Fibroblast of gingiva (primary cell): ENCODE data around the gene CNTROB.

Source experiments
- DNase-seq: peaks from one replicate; pipeline ENCODE4 v3.0.0-alpha.2; 2011; ENCODE audit warnings: low read depth

CNTROB gene

DNA sequence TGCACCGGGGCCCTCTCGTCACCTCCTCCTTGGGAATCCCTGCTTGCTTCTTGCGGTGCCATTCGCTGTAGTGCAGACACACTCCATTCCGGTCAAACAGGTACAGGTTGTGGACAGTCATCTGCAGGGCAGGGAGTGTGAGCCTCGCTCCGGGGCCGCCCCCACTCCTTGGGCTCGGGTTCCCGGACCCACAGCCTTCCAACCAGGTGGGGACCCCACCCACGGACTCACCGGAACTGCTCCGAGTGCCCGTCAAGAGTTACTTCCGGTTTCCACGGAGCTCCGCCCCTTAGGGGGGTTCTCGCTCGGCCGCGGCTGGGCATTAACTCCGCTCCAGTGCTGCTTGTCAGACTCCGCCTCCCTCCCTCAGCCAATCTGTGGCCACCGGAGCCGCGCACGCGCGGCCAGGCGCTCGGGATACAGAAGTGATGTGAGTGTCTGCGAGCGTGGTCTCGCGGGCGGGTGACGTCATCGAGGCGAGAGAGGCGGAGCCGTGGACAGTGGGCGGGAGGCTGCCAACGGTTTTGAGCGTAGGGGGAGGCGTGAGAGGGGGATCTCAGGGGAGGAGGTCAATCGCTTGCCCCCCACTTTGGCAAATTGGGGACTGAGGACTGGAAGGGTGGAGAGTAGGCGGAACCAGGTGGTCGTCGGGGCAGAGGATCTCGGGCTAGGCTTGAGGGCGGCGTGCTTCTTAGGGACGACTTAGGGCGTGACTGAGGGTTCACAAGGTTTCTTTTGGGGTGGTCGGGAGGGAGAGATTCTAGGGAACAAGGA lies at the start of gene CNTROB, which contains the start of gene TRAPPC1:
Gene CNTROB, plus strand, starts transcription at position 498 of the 774 bp plus-strand sequence. CDS start 874 bp downstream, outside the sequence.
Gene TRAPPC1, minus strand, starts transcription at position 238 of the 774 bp plus-strand sequence. Its CDS starts 117 bp downstream, at position 121.
- DNase-seq, result peak; percentile 99

DNA sequence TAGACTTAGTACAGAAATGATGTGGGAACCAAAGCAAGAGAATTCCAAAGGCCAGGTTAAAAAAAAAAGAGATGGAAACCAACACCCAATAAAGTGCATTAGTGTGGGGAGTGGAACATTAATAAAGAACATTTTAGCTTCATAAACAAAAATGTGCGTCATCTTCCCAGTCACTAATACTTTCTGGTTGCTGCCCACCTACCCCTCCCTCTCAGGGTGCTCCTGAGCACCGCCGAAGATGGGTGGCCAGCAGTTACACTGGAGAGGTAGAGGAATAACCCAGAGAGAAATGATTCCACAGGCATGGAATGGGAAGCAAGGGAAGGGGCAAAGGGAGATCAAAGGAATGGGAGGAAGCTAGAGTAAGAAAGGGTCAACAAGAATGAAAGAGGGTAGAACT lies 49.4 kb upstream of the CNTROB start:
- DNase-seq, result no peak

DNA sequence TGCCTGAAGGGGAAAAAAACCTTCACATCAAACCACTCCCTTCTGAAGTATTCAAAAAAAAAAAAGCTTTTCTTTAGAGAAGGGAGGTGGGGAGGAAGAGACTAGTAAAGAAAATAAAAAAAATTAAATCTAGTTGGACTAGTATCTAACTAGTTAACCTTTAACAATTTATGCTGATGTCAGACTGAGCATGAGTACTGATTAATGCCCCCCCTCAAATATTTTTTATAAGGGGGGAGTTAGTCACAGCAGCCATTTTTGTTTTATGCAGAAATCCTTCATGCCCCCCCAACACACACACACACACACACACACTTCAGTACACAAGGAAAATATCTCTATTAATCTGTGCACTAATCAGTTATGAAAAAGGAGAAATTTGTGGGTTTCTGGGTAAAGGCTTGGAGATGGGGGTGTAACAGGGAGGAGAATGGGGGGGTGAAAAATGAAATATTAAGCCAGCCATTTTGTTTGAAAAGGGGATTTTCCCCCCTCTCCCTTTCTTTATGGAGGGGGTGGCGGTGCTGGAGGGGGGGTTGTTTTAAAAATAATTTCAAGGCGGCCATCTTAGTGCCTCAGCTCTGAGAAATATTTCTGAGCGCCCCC lies 48.1 kb upstream of the CNTROB start:
- peak; percentile 48 for DNase-seq

DNA sequence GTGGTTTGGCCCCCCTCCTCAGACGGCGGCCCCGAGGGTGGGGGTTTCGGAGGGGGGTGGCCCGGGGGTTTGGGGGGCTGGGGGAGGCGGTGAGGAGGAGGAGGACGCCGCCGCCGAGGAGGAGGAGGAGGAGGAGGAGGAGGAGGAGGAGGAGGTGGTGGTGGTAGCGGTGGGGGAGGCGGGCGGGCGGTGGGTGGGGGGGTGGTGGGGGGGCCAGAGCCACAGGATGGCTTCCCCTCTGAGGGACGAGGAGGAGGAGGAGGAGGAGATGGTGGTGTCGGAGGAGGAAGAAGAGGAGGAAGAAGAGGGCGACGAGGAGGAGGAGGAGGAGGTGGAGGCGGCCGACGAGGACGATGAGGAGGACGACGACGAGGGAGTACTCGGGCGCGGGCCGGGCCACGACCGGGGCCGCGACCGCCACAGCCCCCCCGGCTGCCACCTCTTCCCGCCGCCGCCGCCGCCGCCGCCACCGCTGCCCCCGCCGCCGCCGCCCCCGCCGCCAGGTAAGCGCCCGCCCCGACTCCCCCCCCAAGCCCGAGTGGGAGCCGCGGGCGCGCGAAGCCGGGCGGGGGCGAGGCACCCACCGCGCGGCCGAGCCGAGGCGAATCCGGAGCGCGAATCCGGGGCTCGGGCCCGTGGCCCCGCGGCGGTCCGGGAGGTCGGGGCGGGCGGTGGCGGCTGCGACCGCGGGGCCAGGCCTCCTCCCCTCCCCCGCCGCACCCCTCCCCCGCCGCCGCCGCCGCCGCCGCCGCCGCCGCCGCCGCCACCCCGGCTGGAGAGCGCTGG lies 47.2 kb upstream of the CNTROB start:
- DNase-seq, result no peak

DNA sequence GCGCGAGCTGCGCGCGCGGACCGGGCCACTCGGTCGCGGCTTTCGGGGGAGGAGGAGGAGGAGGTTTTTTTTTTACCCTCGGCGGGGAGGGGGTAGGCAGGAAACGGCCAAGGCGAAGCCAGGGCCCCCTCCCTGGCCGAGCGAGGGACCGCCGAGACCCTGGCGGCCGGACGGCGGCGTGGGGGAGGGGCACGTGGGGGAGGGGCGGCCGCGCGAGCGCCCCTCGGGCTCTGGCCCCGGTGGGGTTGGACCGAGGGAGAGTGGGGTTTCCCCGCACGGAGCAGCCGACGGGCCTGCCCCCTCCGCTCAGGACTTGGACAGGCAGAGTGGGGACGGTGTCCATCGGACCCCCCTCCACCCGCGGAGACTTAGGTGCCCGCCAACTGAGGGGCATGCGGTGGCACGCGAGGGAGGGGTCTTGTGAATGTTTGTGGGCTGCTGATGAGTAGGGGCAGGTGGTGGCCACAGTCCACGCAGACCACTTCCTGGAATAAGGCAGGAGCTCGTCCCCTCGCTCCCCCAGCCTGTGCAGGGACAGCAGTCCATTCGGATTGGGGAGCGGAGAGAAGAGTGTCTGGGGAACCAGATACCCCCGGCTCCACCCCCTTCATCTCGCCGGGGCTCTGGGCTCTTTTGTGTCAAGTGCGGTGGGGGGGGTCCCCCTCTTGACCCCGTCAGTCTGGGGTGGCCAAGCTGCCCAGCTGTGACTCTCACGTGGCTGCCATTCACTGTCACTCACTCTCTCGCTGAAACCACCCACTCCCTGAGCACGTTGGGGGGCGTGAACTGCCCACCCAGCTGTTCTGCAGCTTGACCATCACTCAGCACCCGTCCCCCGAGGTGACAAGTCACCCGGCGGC lies 46.4 kb upstream of the CNTROB start:
- peak; percentile 10 for DNase-seq

- no peak for DNase-seq
Measured at GRCh38 chr17:7886227-7887037, 45.6 kb upstream of the CNTROB start.

- no peak for DNase-seq
Measured at GRCh38 chr17:7887038-7887481, 44.9 kb upstream of the CNTROB start.

GRCh38 chr17:7887482-7888183 lies 44.4 kb upstream of the CNTROB start:
- peak; percentile 96 for DNase-seq

DNA sequence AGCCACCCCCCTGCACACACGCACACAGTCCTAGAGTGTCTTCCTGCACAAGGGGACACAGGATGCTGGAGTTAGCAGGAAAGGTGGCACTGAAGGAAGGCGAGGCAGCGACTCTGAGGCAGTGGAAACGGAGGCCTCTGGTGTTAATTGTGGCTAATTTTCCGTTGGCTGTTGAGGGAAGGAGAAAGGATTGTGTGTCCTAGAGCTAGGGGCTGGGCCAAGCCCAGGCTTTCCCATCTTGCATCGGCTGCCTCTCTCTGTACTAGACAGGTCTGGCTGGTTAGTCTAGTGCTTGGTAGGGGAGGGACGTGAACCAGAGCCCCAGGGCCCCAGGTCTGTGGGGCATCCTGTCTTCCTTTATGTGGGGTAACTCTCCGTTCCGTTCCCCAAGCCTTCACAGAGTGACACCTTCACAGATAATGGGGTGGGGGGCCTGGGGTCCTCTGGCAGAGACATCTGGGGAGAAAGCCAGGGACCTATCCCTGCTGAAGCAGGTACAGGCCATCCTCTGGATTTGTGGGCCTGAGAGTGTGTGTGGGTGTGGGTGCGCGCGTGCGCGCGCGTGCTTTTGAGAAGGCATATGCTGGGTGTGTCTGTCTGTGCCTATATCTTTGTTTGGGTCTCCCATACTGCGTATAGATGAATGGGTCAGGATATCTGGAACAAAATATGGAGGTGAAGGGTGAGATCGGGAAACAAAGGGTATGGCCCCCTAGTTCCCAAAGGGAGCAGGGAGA lies 43.7 kb upstream of the CNTROB start, which contains the start of gene CHD3:
Gene CHD3, plus strand, starts transcription at position 606 of the 737 bp plus-strand sequence. CDS start 212 bp downstream, outside the sequence.
- DNase-seq, result no peak

DNA sequence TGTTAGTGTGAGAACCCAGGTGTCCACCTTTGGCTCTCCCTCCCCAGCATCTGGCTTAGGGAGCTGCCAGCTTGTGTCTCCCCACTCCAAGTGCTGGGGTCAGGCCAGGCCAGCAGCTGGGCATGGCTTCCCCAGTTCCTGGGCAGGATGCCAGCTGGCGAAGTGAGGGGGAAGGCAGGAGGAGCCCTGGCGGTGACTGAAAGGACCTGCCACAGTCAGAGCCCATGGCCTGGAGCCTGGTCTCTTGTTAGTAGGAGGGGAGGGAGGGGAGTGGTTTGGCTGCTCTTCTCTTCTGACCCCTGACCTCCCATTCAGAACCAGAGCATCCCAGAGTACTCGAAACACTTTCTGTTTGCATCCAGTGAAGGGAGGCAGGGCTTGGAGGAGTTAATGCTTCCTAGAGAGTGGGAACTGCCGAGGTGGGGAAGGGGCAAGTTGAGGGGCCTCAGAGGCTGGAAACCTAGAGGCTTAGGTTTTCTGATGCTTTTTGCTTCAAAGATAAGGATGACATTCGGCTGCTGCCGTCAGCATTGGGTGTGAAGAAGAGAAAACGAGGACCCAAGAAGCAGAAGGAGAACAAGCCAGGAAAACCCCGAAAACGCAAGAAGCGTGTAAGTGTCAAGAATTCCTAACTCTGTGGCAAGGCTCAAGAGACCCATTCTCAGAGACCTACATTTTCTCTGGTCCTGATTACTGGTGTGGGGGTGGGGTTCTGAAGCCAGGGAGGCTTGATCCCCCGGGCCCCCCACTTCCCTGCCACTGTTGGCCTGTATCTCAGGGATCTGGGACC lies 42.6 kb upstream of the CNTROB start:
- peak; percentile 98 for DNase-seq

- DNase-seq, result no peak
Measured at GRCh38 chr17:7893187-7893880, 38.7 kb upstream of the CNTROB start.

DNA sequence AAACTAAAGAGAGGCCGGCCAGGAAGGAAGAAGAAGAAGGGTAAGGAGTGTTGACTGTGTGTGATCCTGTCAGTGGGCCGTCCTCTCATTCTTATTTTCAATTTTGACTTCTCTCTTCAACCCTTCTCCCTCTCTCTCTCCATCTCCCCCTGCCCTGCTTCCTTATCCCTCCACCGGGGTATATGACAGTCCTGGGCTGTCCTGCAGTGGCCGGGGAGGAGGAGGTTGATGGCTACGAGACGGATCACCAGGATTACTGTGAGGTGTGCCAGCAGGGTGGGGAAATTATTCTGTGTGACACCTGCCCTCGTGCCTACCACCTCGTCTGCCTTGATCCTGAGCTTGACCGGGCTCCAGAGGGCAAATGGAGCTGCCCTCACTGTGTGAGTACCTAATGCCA lies 37.8 kb upstream of the CNTROB start:
- no peak for DNase-seq

- no peak for DNase-seq
Measured at GRCh38 chr17:7894866-7895265, 37.1 kb upstream of the CNTROB start.

- DNase-seq, result no peak
Measured at GRCh38 chr17:7897090-7897489, 34.9 kb upstream of the CNTROB start.

DNA sequence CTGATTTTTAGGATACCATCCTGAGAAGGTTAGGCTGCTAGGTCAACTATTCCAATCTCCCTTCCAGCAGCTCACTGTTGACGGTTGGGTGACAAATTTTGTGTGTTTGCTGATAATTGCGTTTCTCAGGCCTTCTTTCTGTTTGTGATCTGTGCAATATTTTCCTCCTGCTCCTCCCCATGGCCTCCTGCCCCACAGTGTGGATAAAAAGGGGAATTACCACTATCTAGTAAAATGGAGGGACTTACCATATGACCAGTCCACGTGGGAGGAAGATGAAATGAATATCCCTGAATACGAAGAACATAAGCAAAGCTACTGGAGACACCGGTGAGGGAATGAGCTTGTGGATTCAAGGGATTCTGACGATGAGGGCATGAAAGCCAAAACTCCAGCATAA lies 34.2 kb upstream of the CNTROB start:
- peak; percentile 74 for DNase-seq

- no peak for DNase-seq
Measured at GRCh38 chr17:7903154-7904103, 28.6 kb upstream of the CNTROB start.

- DNase-seq, result no peak
Measured at GRCh38 chr17:7909089-7909488, 22.9 kb upstream of the CNTROB start.
